Testis (tissue), 3 donors: Measurements from ENCODE around the gene NLRC5. TPM values are rescaled to one million over a fixed set of nuclear protein-coding genes. Genes with fewer than 3 reads are reported as not detected.

Source experiments
- DNase-seq: peaks from one replicate; pipeline ENCODE4 v3.0.0-alpha.2; 2019
- H3K27ac ChIP-seq, 2 donors: fragments of 200-600 bp; sonication (generic); one replicate each; pipeline ENCODE4 v1.5.1; 2019
- H3K27me3 ChIP-seq: fragments of 200-600 bp; sonication (generic); one replicate; pipeline ENCODE4 v1.5.1; 2019
- H3K36me3 ChIP-seq: fragments of 200-600 bp; sonication (generic); one replicate; pipeline ENCODE4 v1.5.1; 2017; ENCODE audit warnings: low read depth; ENCODE audit errors: missing control alignments
- H3K4me1 ChIP-seq: fragments of 200-600 bp; sonication (generic); one replicate; pipeline ENCODE4 v1.5.1; 2019
- H3K4me3 ChIP-seq, 2 donors: fragments of 200-600 bp; sonication (generic); one replicate each; pipeline ENCODE4 v1.5.1; 2017 to 2019
- H3K9me3 ChIP-seq: fragments of 200-600 bp; sonication (generic); one replicate; pipeline ENCODE4 v1.5.1; 2017
- POLR2A ChIP-seq: fragments of 450-650 bp; IDR thresholded peaks from one replicate; pipeline ENCODE4 v1.6.1; 2017; ENCODE audit warnings: antibody characterized with exemption, mild to moderate bottlenecking, moderate library complexity
- WGBS, 2 donors: methylation state at CpG; one replicate each; pipeline ENCODE4 v1.1.5; 2018; 5-methylcytosine and 5-hydroxymethylcytosine counted together
- intact Hi-C: fragments of 100-400 bp; cut with DNase I; formaldehyde crosslinking; loops from one replicate; pipeline ENCODE4 v1.15.1; 2023; ENCODE audit warnings: low total_unique reads
- polyA plus RNA-seq: library from polyadenylated mRNA; stranded (reverse); fragments of 350-450 nt; fragmentation: Illumina TruSeq; extraction: RNeasy Lipid Tissue Mini Kit (QIAGEN cat#74804); gene quantifications from one replicate; pipeline ENCODE4 v1.2.3, GENCODE V29; 2014; ENCODE audit warnings: low read depth, low replicate concordance; ENCODE audit not compliant: insufficient read depth
- total RNA-seq, 2 donors: library from RNA; depleted of rRNA; stranded (reverse); fragments of >200 nt; gene quantifications; one replicate each; pipeline ENCODE4 v1.2.3, GENCODE V29; 2016
- TF ChIP-seq, protein P1 (sequence below), 3 experiments: fragments of 450-650 bp in 2 of 3; fragments of 200-600 bp in 1 of 3; sonication (generic) in 1 of 3; IDR thresholded peaks; one replicate each; pipeline ENCODE4 v1.5.1; 2016 to 2019; ENCODE audit warnings: antibody characterized with exemption in 3 of 3, mild to moderate bottlenecking in 2 of 3, moderate library complexity in 1 of 3

NLRC5 gene
- total and polyA plus RNA-seq, 3 donors from 2014 or later = 10.3 to 14.9 (median 12.0) TPM

DNA sequence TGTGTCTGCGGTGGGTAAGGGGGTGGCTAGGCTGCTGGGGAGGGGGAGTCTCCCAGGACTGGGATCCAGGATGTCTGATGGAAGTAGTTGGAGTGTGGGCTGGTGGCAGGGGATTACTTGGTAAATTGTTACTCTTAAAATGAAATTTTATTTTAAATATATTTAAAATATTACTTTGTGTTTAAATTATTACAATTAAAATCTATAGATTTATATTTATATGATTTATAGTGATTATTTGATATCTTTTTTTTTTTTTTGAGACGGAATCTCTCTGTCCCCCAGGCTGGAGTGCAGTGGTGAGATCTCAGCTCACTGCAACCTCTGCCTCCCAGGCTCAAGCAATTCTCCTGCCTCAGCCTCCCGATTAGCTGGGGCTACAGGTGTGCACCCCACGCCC, 121.6 kb downstream of the NLRC5 start:
- DNase-seq = no peak
- WGBS, 2 donors = 92 to 94% methylated on average over 4 of the region's 4 CpGs
- TF ChIP-seq, protein P1, sequence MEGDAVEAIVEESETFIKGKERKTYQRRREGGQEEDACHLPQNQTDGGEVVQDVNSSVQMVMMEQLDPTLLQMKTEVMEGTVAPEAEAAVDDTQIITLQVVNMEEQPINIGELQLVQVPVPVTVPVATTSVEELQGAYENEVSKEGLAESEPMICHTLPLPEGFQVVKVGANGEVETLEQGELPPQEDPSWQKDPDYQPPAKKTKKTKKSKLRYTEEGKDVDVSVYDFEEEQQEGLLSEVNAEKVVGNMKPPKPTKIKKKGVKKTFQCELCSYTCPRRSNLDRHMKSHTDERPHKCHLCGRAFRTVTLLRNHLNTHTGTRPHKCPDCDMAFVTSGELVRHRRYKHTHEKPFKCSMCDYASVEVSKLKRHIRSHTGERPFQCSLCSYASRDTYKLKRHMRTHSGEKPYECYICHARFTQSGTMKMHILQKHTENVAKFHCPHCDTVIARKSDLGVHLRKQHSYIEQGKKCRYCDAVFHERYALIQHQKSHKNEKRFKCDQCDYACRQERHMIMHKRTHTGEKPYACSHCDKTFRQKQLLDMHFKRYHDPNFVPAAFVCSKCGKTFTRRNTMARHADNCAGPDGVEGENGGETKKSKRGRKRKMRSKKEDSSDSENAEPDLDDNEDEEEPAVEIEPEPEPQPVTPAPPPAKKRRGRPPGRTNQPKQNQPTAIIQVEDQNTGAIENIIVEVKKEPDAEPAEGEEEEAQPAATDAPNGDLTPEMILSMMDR (IDR thresholded peaks at IDR 0.05) = no peak
- TF ChIP-seq POLR2A = no peak
- Histone ChIP-seq H3K4me3 (no peak overlapping the region), H3K9me3 (no peaks in the 10 kb centered on the region), H3K27ac (no peak overlapping the region), H3K36me3 (no peaks in the 10 kb centered on the region), H3K27me3 (no peaks in the 10 kb centered on the region), H3K4me1 (peaks cover 18% of the 10 kb centered on the region)
- intact Hi-C loops = no loop called here

DNA sequence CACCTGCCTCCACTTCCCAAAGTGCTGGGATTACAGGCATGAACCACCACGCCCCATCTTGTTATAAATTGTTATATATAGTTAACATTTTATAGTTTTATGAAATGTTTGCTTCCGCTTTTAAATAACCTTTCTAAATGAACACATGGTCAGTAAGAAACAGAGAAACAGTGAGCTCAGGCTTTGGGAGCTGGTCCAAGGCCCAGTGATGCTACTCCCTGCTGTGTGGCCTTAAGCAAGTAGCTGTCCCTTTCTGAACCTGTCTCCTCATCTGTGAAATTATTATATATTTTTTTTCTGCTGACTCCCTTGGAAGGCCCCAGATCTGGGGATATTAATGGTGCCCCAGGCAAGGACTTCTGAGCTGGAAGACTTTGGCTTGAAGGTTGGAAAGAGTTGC, 122.1 kb downstream of the NLRC5 start:
- intact Hi-C loops = no loop called here
- no peak overlapping the region for H3K27ac ChIP-seq
- no peaks in the 10 kb centered on the region for H3K9me3 ChIP-seq
- H3K36me3 ChIP-seq = no peaks in the 10 kb centered on the region
- no peaks in the 10 kb centered on the region for H3K27me3 ChIP-seq
- H3K4me1 ChIP-seq = peaks cover 18% of the 10 kb centered on the region
- WGBS, 2 donors = 88 to 91% methylated on average over 2 of the region's 2 CpGs
- no peak for DNase-seq
- H3K4me3 ChIP-seq = no peak overlapping the region
- TF ChIP-seq, protein P1 (IDR thresholded peaks at IDR 0.05) = no peak
- no peak for TF ChIP-seq POLR2A

DNA sequence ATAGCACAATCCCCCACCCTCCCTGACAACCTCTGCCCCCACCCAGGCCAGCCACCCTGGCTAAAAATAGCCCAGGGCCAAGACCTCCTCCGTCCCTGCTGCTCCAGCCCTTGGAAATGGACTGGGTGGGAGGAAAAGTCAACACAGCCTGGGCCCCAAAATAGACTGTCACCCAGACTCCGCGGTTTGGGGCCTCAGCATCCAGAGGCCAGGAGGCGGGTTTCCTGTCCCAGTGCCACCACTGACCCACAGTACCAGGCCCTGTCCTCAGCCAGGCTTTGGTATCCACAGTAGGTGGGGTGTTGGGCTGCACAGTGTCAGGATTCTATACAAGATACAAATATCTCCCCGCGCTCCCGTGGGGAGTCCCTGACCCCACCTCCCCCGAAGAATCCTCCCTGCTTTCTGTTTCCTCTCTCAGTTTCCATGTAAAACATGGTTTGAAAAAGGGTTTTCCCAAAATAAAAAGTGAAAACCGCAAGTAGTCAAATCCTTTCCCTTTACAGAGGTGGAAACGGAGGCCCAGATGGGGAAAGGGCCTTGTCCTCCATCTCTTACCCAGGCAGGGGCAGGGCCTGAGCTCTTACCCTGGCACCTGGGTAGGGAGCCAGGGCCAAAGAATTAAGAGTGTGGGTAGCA, 123.2 kb downstream of the NLRC5 start:
- DNase-seq = no peak
- H3K9me3 ChIP-seq = no peaks in the 10 kb centered on the region
- TF ChIP-seq POLR2A = no peak
- TF ChIP-seq, protein P1 (IDR thresholded peaks at IDR 0.05) = no peak
- H3K36me3 ChIP-seq = no peaks in the 10 kb centered on the region
- H3K27ac ChIP-seq = no peak overlapping the region
- H3K4me3 ChIP-seq = no peak overlapping the region
- H3K4me1 ChIP-seq = peaks cover 18% of the 10 kb centered on the region
- H3K27me3 ChIP-seq = no peaks in the 10 kb centered on the region
- WGBS, 2 donors = 53 to 65% methylated on average over 10 of the region's 10 CpGs
- intact Hi-C loops = no loop called here

DNA sequence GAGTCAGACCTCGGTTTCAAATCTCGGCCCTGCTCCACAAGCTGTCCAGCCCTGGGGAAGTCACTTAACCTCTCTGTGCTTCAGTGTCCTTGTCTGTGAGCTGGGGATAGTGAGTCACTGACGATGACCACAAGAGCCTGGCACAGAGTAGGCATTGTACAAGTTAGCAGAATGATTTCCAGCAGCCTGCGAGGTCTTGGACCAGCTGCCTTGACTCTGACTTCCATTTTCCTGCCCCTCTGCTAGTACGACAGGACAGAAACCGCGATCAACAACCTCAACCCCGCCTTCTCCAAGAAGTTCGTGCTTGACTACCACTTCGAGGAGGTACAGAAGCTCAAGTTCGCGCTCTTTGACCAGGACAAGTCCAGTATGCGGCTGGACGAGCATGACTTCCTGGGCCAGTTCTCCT, 123.7 kb downstream of the NLRC5 start:
- DNase-seq = no peak
- Histone ChIP-seq H3K27me3 (no peaks in the 10 kb centered on the region), H3K4me3 (no peak overlapping the region), H3K27ac (no peak overlapping the region), H3K9me3 (no peaks in the 10 kb centered on the region), H3K36me3 (no peaks in the 10 kb centered on the region), H3K4me1 (peaks cover 18% of the 10 kb centered on the region)
- WGBS, 2 donors = 83 to 84% methylated on average over 14 of the region's 14 CpGs
- intact Hi-C loops = no loop called here
- TF ChIP-seq POLR2A = no peak
- TF ChIP-seq, protein P1 (IDR thresholded peaks at IDR 0.05) = no peak

DNA sequence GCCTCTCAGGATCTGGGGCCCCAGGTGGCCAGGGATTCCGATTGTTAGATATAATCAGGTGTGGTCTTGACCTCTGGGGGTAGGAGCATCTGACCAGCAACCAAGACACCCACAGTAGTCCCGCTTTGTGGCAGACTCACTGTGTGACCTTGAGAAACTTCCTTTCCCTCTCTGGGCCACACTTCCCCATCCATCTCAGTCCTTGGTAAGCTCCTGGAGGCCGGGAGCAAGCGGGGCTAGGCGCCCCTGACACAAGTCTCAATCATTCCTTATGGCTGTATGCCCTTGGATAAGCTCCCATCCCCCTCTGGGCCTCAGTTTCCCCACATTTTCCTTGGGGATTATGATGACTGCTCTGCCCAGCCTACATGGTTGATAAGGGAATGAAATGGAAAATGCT, 124.3 kb downstream of the NLRC5 start:
- TF ChIP-seq POLR2A = no peak
- TF ChIP-seq, protein P1 (IDR thresholded peaks at IDR 0.05) = no peak
- 81 to 89% methylated on average over 4 to 5 of the region's 5 CpGs for WGBS, 2 donors
- Histone ChIP-seq H3K4me1 (peaks cover 18% of the 10 kb centered on the region), H3K9me3 (no peaks in the 10 kb centered on the region), H3K4me3 (no peak overlapping the region), H3K27me3 (no peaks in the 10 kb centered on the region), H3K36me3 (no peaks in the 10 kb centered on the region), H3K27ac (no peak overlapping the region)
- intact Hi-C loops = no loop called here
- DNase-seq = no peak
